Endothelial cell of umbilical vein (primary cell): ENCODE measurements around the gene PINK1.

Experiments used
- CTCF ChIP-seq, 2 donors: IDR thresholded peaks; 1 replicate in 1 of 2; 2 replicates in 1 of 2; pipeline ENCODE4 v1.5.1; 2011; ENCODE audit warnings: low read length in 2 of 2, mild to moderate bottlenecking in 2 of 2, moderate library complexity in 2 of 2, control low read depth in 1 of 2, inconsistent platforms in 1 of 2, low read depth in 1 of 2; ENCODE audit not compliant: insufficient read depth in 1 of 2; ENCODE audit errors: extremely low read depth in 1 of 2
- EZH2 ChIP-seq: IDR thresholded peaks from 2 replicates; pipeline ENCODE4 v1.6.1; 2012; ENCODE audit warnings: borderline replicate concordance, low read depth, mild to moderate bottlenecking, moderate library complexity, low read length, inconsistent platforms; ENCODE audit not compliant: severe bottlenecking
- FOS ChIP-seq: IDR thresholded peaks from 2 replicates; pipeline ENCODE4 v1.6.1; 2011; ENCODE audit warnings: mild to moderate bottlenecking, low read length, moderate library complexity, borderline replicate concordance; ENCODE audit not compliant: insufficient read depth
- GATA2 ChIP-seq: IDR thresholded peaks from 2 replicates; pipeline ENCODE4 v1.7.0; 2011; ENCODE audit warnings: low read depth, mild to moderate bottlenecking, moderate library complexity, mixed read lengths, low read length; ENCODE audit not compliant: insufficient read length, insufficient read depth
- MAX ChIP-seq: IDR thresholded peaks from 2 replicates; pipeline ENCODE4 v1.6.1; 2011; ENCODE audit not compliant: insufficient read depth, insufficient read length
- MYC ChIP-seq: IDR thresholded peaks from one replicate; pipeline ENCODE4 v1.6.1; 2011; ENCODE audit warnings: mild to moderate bottlenecking, low read depth, low read length
- POLR2A ChIP-seq: IDR thresholded peaks from 2 replicates; pipeline ENCODE4 v1.6.1; 2012; ENCODE audit warnings: low read depth, mild to moderate bottlenecking, control low read depth, low read length
- POLR2AphosphoS5 ChIP-seq: IDR thresholded peaks from 2 replicates; pipeline ENCODE4 v1.6.1; 2012; ENCODE audit warnings: low read depth, mild to moderate bottlenecking, control low read depth, low read length, moderate library complexity; ENCODE audit not compliant: insufficient read depth

- TF ChIP-seq POLR2AphosphoS5 (no peak), MAX (no peak), POLR2A (no peak), CTCF (IDR thresholded peaks at IDR 0.05; ENCODE audit: extremely low read depth in 1 of 2, insufficient read depth in 1 of 2, low read depth in 1 of 2, low read length in 2 of 2) (no peak), GATA2 (no peak), EZH2 (no peak), MYC (no peak), FOS (no peak)
These were observed 28.6 kb upstream of the PINK1 start for GRCh38 chr1:20604678-20605077.
